Panc1 (cell line): ENCODE measurements around the gene EPHA8. TPM values are rescaled to one million over a fixed set of nuclear protein-coding genes. Genes with fewer than 3 reads are reported as not detected.

Source experiments
- ATAC-seq: fragments of 200-7000 bp; cut with Tn5 transposase; 2 replicates; pipeline ENCODE4 v1.9.1; 2020; ENCODE audit warnings: mild to moderate bottlenecking, moderate library complexity
- BruUV-seq: library from RNA; stranded (reverse); fragments of 400-500 nt; replicated peaks from 2 replicates; lab custom pipeline; 2021; lab: Mats Ljungman, UMichigan
- CTCF ChIA-PET: fragments of 300-600 bp; sonication (Branson Sonifier 250); formaldehyde crosslinking; loops from one replicate; lab custom pipeline; 2022; ENCODE audit warnings: antibody characterized with exemption; lab: Charles Lee
- POLR2A ChIA-PET: fragments of 300-600 bp; sonication (Branson Sonifier 250); formaldehyde crosslinking; loops from one replicate; lab custom pipeline; 2022; ENCODE audit warnings: antibody characterized with exemption; lab: Charles Lee
- DNase-seq: peaks from one replicate; pipeline ENCODE4 v3.0.0-alpha.2; 2010; ENCODE audit warnings: low read depth, low spot score
- H3K27ac ChIP-seq: 2 replicates; pipeline ENCODE4 v1.5.1; 2011; ENCODE audit warnings: mild to moderate bottlenecking, low read length, inconsistent platforms
- H3K27me3 ChIP-seq: fragments of 200-500 bp; sonication (Bioruptor generic); 2 replicates; pipeline ENCODE4 v1.6.0; 2014; ENCODE audit warnings: low read length, inconsistent platforms; ENCODE audit not compliant: control insufficient read depth, insufficient read depth
- H3K36me3 ChIP-seq: fragments of 200-500 bp; sonication (Bioruptor generic); 2 replicates; pipeline ENCODE4 v1.5.1; 2014; ENCODE audit warnings: inconsistent platforms, mild to moderate bottlenecking, low read length, moderate library complexity; ENCODE audit not compliant: control insufficient read depth, insufficient read depth
- H3K4me1 ChIP-seq: 2 replicates; pipeline ENCODE4 v1.5.1; 2011; ENCODE audit warnings: inconsistent platforms, mild to moderate bottlenecking, low read length, moderate library complexity; ENCODE audit not compliant: control insufficient read depth, insufficient read depth
- H3K4me3 ChIP-seq, 2 experiments: 2 replicates each; pipeline ENCODE4 v1.5.1; 2011 to 2012; ENCODE audit warnings: low read depth in 2 of 2, low read length in 2 of 2, mild to moderate bottlenecking in 2 of 2, inconsistent platforms in 1 of 2, moderate library complexity in 1 of 2
- H3K9me3 ChIP-seq: fragments of 200-500 bp; sonication (Bioruptor generic); 2 replicates; pipeline ENCODE4 v1.5.1; 2014; ENCODE audit warnings: low read depth, mild to moderate bottlenecking, inconsistent platforms, low read length, moderate library complexity; ENCODE audit not compliant: control insufficient read depth, insufficient read depth
- CTCF ChIP-seq: fragments of 450-650 bp; IDR thresholded peaks from 2 replicates; pipeline ENCODE4 v1.5.1; 2017; ENCODE audit warnings: mild to moderate bottlenecking
- POLR2AphosphoS5 ChIP-seq: IDR thresholded peaks from 2 replicates; pipeline ENCODE4 v1.6.1; 2012; ENCODE audit warnings: mild to moderate bottlenecking, low read depth, low read length, moderate library complexity
- REST ChIP-seq, 2 experiments: IDR thresholded peaks; 2 replicates each; pipeline ENCODE4 v1.6.1; 2011 to 2012; ENCODE audit warnings: low read depth in 2 of 2, control low read depth in 1 of 2, low read length in 1 of 2, mild to moderate bottlenecking in 1 of 2, moderate library complexity in 1 of 2; ENCODE audit not compliant: insufficient read depth in 1 of 2
- SIN3A ChIP-seq: IDR thresholded peaks from 2 replicates; pipeline ENCODE4 v1.6.1; 2012; ENCODE audit warnings: low read depth, mild to moderate bottlenecking, low read length, moderate library complexity, borderline replicate concordance; ENCODE audit not compliant: insufficient read depth
- TCF7L2 ChIP-seq: IDR thresholded peaks from 2 replicates; pipeline ENCODE4 v1.6.1; 2011; ENCODE audit warnings: mild to moderate bottlenecking, low read depth, low read length, inconsistent platforms
- in situ Hi-C: cut with HindIII; loops from 2 replicates; pipeline ENCODE4 v1.10.0; 2016; ENCODE audit warnings: low sequenced_read_pairs, low pct_unique_long_range_greater_than_20kb
- intact Hi-C: fragments of 100-400 bp; cut with micrococcal nuclease; formaldehyde crosslinking; loops from one replicate; pipeline ENCODE4 v1.10.0; 2022; ENCODE audit not compliant: unreplicated experiment
- total RNA-seq: library from RNA; stranded (reverse); gene quantifications from one replicate; pipeline ENCODE4 v1.2.1, GENCODE V29; 2021; ENCODE audit not compliant: unreplicated experiment

Gene EPHA8
- total RNA-seq, 1 experiment from 2014 or later = not detected

- no peaks in the 10 kb centered on the region; the same call in 1 of the 2 replicates for H3K27me3 ChIP-seq
- intact Hi-C loops = no loop called here
- DNase-seq (no peak), ATAC-seq (no peak)
- H3K4me3 ChIP-seq = no peak overlapping the region
- in situ Hi-C loops = no loop called here
- TF ChIP-seq CTCF = no peak
- no peak for TF ChIP-seq TCF7L2
- TF ChIP-seq POLR2AphosphoS5 = no peak
- no peak for TF ChIP-seq REST (IDR thresholded peaks at IDR 0.05; ENCODE audit: insufficient read depth in 1 of 2, low read depth in 2 of 2, low read length in 1 of 2)
- no peak for TF ChIP-seq SIN3A
- ChIA-PET POLR2A (no interaction called here), CTCF (no interaction called here)
- no peak overlapping the region for H3K27ac ChIP-seq
- no TSS peak for BruUV-seq
- H3K4me1 ChIP-seq = no peaks in the 10 kb centered on the region
- H3K36me3 ChIP-seq = no peaks in the 10 kb centered on the region
- H3K9me3 ChIP-seq = no peaks in the 10 kb centered on the region
Measured at GRCh38 chr1:22586356-22587130, 23.3 kb downstream of the EPHA8 start.

GRCh38 chr1:22587247-22587646 lies 24.0 kb downstream of the EPHA8 start:
- no TSS peak for BruUV-seq
- intact Hi-C loops = no loop called here
- TF ChIP-seq POLR2AphosphoS5 = no peak
- POLR2A ChIA-PET = no interaction called here
- 0 out of 2 replicates have a peak, but pooled peaks have one; percentile 17 for ATAC-seq
- no peaks in the 10 kb centered on the region for H3K9me3 ChIP-seq
- CTCF ChIA-PET = no interaction called here
- no peak overlapping the region for H3K27ac ChIP-seq
- no peak for DNase-seq
- no peaks in the 10 kb centered on the region for H3K4me1 ChIP-seq
- in situ Hi-C loops = no loop called here
- no peaks in the 10 kb centered on the region; the same call in 1 of the 2 replicates for H3K27me3 ChIP-seq
- no peaks in the 10 kb centered on the region for H3K36me3 ChIP-seq
- no peak overlapping the region for H3K4me3 ChIP-seq

- Histone ChIP-seq H3K36me3 (no peaks in the 10 kb centered on the region), H3K27ac (no peak overlapping the region), H3K4me1 (no peaks in the 10 kb centered on the region), H3K4me3 (no peak overlapping the region), H3K27me3 (no peaks in the 10 kb centered on the region; the same call in 1 of the 2 replicates), H3K9me3 (no peaks in the 10 kb centered on the region)
- DNase-seq (no peak), ATAC-seq (no peak)
- no TSS peak for BruUV-seq
- ChIA-PET CTCF (no interaction called here), POLR2A (no interaction called here)
- intact Hi-C loops (no loop called here), in situ Hi-C loops (no loop called here)
- TF ChIP-seq REST (IDR thresholded peaks at IDR 0.05; ENCODE audit: insufficient read depth in 1 of 2, low read depth in 2 of 2, low read length in 1 of 2) = no peak
- TF ChIP-seq SIN3A = no peak
- no peak for TF ChIP-seq TCF7L2
- no peak for TF ChIP-seq POLR2AphosphoS5
- TF ChIP-seq CTCF = no peak
Measured at GRCh38 chr1:22588899-22589422, 25.7 kb downstream of the EPHA8 start.
